Sigmoid colon (tissue), 7 donors: ENCODE results near the gene NTRK3. TPM values are rescaled to one million over a fixed set of nuclear protein-coding genes. Genes with fewer than 3 reads are reported as not detected.

Experiments
- DNase-seq: peaks from one replicate; pipeline ENCODE4 v3.0.0-alpha.2; 2019
- H3K27ac ChIP-seq, 4 donors: fragments of 200-600 bp; sonication (generic); one replicate each; pipeline ENCODE4 v1.5.1; 2016 to 2019; ENCODE audit warnings: mild to moderate bottlenecking in 1 of 4
- H3K27me3 ChIP-seq, 3 donors: fragments of 200-600 bp; sonication (generic); one replicate each; pipeline ENCODE4 v1.5.1; 2019; ENCODE audit warnings: mild to moderate bottlenecking in 1 of 3
- H3K36me3 ChIP-seq, 4 donors: fragments of 200-600 bp; sonication (generic); one replicate each; pipeline ENCODE4 v1.5.1; 2016 to 2019
- H3K4me1 ChIP-seq, 4 donors: fragments of 200-600 bp; sonication (generic); one replicate each; pipeline ENCODE4 v1.5.1; 2017 to 2019
- H3K4me3 ChIP-seq, 4 donors: fragments of 200-600 bp; sonication (generic); one replicate each; pipeline ENCODE4 v1.5.1; 2017 to 2019; ENCODE audit warnings: mild to moderate bottlenecking in 2 of 4, moderate library complexity in 1 of 4
- H3K9me3 ChIP-seq, 4 donors: fragments of 200-600 bp in 3 of 4; sonication (generic) in 3 of 4; one replicate each; pipeline versions ENCODE4 v1.5.1 to v1.6.1; 2013 to 2019
- EP300 ChIP-seq, 4 donors: sonication (generic); formaldehyde crosslinking; IDR thresholded peaks; one replicate each; pipeline ENCODE4 v1.6.1; 2017; ENCODE audit warnings: antibody characterized with exemption in 4 of 4
- POLR2A ChIP-seq, 2 donors: fragments of 450-650 bp; IDR thresholded peaks; one replicate each; pipeline ENCODE4 v1.6.1; 2016; ENCODE audit warnings: antibody characterized with exemption in 2 of 2, mild to moderate bottlenecking in 2 of 2, moderate library complexity in 2 of 2
- POLR2AphosphoS5 ChIP-seq, 4 donors: sonication (generic); formaldehyde crosslinking; IDR thresholded peaks; one replicate each; pipeline ENCODE4 v1.6.1; 2017; ENCODE audit warnings: antibody characterized with exemption in 4 of 4
- WGBS, 2 donors: extraction: QIAGEN DNeasy Blood & Tissue Kit; methylation state at CpG; one replicate each; pipeline ENCODE4 v1.1.7; 2013; 5-methylcytosine and 5-hydroxymethylcytosine counted together
- intact Hi-C: fragments of 100-400 bp; cut with DNase I; formaldehyde crosslinking; loops from one replicate; pipeline ENCODE4 v1.15.1; 2023
- polyA plus RNA-seq, 3 donors: library from polyadenylated mRNA; stranded (reverse); fragments of 200-250 nt; gene quantifications; one replicate each; pipeline ENCODE4 v1.2.3, GENCODE V29; 2013
- total RNA-seq, 4 donors: library from RNA; depleted of rRNA; stranded (reverse); fragments of >200 nt; gene quantifications; one replicate each; pipeline ENCODE4 v1.1.0, GENCODE V29; 2016
- TF ChIP-seq, protein P1 (sequence below), 4 experiments: fragments of 450-650 bp in 3 of 4; fragments of 200-600 bp in 1 of 4; IDR thresholded peaks; one replicate each; pipeline ENCODE4 v1.5.1; 2016 to 2019; ENCODE audit warnings: antibody characterized with exemption in 4 of 4, mild to moderate bottlenecking in 3 of 4, moderate library complexity in 2 of 4
- donor health status: healthy with polysubstance abuse.
- donor health status: Bipolar disorder and iron deficiency.
- donor health status: healthy.

NTRK3 gene
- total and polyA plus RNA-seq, 7 donors: 1.1 to 13.0 (median 3.6) TPM; not detected in 2

DNA sequence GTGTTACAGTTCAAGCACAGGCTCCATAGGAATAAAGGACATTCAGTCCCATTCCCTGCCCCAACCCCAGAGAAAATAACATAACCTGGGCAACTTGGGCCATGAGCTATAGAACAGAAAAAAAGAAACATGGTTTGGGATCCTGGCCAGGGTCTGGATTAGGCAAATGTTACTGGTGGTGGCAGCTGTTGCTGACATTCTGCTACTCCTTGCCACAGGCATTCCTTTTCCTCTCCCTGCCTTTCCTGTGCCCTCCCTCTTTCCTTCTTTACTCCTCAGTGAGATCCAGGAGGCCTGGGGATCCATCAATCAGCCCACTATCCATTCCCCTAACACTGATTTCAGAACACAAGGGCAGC is 129.1 kb downstream of the NTRK3 start:
- no peak overlapping the region for H3K27ac ChIP-seq
- DNase-seq: no peak
- no peak overlapping the region for H3K4me3 ChIP-seq
- intact Hi-C loops: loop anchor here (10.0 kb wide), 1 partner anchor 57 kb away; no protein-coding TSS in a partner anchor
- TF ChIP-seq POLR2AphosphoS5 (IDR thresholded peaks at IDR 0.05) (no peak), POLR2A (IDR thresholded peaks at IDR 0.05) (no peak), EP300 (IDR thresholded peaks at IDR 0.05) (no peak)
- TF ChIP-seq, protein P1, sequence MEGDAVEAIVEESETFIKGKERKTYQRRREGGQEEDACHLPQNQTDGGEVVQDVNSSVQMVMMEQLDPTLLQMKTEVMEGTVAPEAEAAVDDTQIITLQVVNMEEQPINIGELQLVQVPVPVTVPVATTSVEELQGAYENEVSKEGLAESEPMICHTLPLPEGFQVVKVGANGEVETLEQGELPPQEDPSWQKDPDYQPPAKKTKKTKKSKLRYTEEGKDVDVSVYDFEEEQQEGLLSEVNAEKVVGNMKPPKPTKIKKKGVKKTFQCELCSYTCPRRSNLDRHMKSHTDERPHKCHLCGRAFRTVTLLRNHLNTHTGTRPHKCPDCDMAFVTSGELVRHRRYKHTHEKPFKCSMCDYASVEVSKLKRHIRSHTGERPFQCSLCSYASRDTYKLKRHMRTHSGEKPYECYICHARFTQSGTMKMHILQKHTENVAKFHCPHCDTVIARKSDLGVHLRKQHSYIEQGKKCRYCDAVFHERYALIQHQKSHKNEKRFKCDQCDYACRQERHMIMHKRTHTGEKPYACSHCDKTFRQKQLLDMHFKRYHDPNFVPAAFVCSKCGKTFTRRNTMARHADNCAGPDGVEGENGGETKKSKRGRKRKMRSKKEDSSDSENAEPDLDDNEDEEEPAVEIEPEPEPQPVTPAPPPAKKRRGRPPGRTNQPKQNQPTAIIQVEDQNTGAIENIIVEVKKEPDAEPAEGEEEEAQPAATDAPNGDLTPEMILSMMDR (IDR thresholded peaks at IDR 0.05): no peak
- H3K4me1 ChIP-seq: no peaks in the 10 kb centered on the region
- no peaks in the 10 kb centered on the region for H3K36me3 ChIP-seq
- H3K27me3 ChIP-seq: no peaks in the 10 kb centered on the region
- H3K9me3 ChIP-seq: no peaks in the 10 kb centered on the region

DNA sequence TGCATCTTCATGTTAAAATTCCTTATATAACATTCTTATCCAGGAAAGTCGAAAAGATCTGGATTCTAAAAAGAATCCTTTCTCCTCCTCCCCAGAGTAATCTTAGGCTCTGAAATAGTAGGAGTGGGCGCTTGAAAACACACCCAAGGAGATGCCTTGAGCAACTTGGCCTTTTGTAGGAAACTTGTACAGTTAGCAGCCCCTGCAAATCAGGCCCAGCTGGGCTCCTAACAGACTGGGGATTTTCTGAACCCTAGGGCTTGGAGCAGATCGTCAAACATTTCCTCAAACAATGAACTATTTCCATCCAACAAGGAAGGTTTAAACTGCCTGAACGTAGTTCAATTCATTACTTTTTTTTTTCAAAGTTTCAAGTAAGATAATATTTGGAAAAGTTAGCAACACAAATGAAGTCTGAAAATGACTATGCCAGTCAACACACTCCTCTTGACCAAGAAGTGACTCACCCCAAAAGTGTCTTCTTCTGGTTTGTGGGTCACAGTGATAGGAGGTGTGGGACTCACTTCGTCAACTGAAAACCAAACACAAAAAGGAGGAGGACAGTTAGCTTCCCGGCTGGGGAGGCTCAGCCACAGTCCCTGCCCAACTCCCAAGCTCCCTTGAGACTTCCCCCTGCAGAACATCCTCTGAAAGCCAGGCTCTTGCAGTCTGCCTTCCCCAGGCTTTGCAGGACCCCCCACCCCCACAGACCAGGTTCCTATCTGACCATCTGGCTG is 129.7 kb downstream of the NTRK3 start:
- H3K4me1 ChIP-seq: peaks cover 0 to 3% (median 2%) of the 10 kb centered on the region in 4 donors
- intact Hi-C loops: loop anchor here (10.0 kb wide), 1 partner anchor 58 kb away; no protein-coding TSS in a partner anchor
- no peaks in the 10 kb centered on the region for H3K9me3 ChIP-seq
- no peak overlapping the region for H3K4me3 ChIP-seq
- H3K27ac ChIP-seq: no peak overlapping the region
- no peaks in the 10 kb centered on the region for H3K27me3 ChIP-seq
- WGBS, 2 donors: 63 to 69% methylated on average over 6 of the region's 6 CpGs
- DNase-seq: no peak
- no peak for TF ChIP-seq EP300 (IDR thresholded peaks at IDR 0.05)
- no peak for TF ChIP-seq POLR2AphosphoS5 (IDR thresholded peaks at IDR 0.05)
- TF ChIP-seq POLR2A (IDR thresholded peaks at IDR 0.05): no peak
- TF ChIP-seq, protein P1 (IDR thresholded peaks at IDR 0.05): no peak
- no peaks in the 10 kb centered on the region for H3K36me3 ChIP-seq

DNA sequence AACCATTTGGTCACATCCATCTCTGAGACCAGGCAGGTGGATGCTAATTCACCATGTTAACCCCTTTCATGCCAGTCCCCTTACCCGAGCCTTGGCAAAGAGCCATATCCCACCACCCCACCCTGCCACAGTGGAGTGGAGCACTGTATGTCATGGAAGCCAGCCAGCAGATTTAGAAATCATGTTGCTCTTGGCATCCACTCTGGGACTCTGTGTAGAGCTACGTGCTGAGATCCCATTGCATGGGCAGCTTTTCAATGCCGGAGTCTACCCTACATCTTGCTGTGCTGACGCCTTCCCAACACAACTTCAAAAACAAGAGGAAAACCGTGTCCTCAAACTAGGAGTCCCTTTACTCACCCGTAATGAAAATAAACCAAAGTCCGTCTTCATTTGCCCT is 131.0 kb downstream of the NTRK3 start:
- intact Hi-C loops: loop anchor here (10.0 kb wide), 1 partner anchor 59 kb away; no protein-coding TSS in a partner anchor
- H3K27me3 ChIP-seq: no peaks in the 10 kb centered on the region
- H3K4me1 ChIP-seq: peaks cover 0 to 10% (median 4%) of the 10 kb centered on the region in 4 donors
- no peaks in the 10 kb centered on the region for H3K36me3 ChIP-seq
- no peaks in the 10 kb centered on the region for H3K9me3 ChIP-seq
- TF ChIP-seq, protein P1 (IDR thresholded peaks at IDR 0.05): no peak
- TF ChIP-seq POLR2AphosphoS5 (IDR thresholded peaks at IDR 0.05) (no peak), EP300 (IDR thresholded peaks at IDR 0.05) (no peak), POLR2A (IDR thresholded peaks at IDR 0.05) (no peak)
- H3K27ac ChIP-seq: no peak overlapping the region
- 55 to 81% methylated on average over 7 of the region's 7 CpGs for WGBS, 2 donors
- no peak overlapping the region for H3K4me3 ChIP-seq
- DNase-seq: no peak

DNA sequence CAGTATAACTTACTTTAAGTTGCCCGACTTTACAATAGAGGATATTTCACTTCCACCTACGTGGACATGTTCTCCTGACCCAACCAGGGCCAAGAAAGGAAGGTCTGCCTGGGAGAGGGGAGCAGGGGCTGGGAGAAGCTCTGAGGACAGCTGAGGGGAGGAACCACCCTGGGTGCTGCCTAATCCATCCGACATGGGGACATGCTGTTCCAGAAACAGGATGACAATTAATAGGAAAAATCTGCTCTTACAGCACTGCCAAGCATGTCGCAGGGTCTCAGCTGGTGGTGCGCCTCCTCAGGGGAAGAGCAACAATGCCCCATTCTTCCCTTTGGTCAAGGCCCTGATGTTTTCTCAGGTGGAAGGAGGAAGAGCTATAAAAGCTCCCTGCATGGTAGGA is 132.3 kb downstream of the NTRK3 start:
- Histone ChIP-seq H3K4me3 (no peak overlapping the region), H3K9me3 (no peaks in the 10 kb centered on the region), H3K27me3 (no peaks in the 10 kb centered on the region), H3K4me1 (peaks cover 0 to 10% (median 4%) of the 10 kb centered on the region in 4 donors), H3K27ac (no peak overlapping the region), H3K36me3 (no peaks in the 10 kb centered on the region)
- 68 to 77% methylated on average over 5 of the region's 5 CpGs for WGBS, 2 donors
- intact Hi-C loops: loop anchor here (10.0 kb wide), 1 partner anchor 61 kb away; no protein-coding TSS in a partner anchor
- TF ChIP-seq, protein P1 (IDR thresholded peaks at IDR 0.05): no peak
- TF ChIP-seq POLR2AphosphoS5 (IDR thresholded peaks at IDR 0.05) (no peak), EP300 (IDR thresholded peaks at IDR 0.05) (no peak)
- no peak for DNase-seq
